Smooth muscle cell (in vitro differentiated cells): ENCODE data around the gene KRT7. TPM values are rescaled to one million over a fixed set of nuclear protein-coding genes. Genes with fewer than 3 reads are reported as not detected.

Source experiments
- DNase-seq: peaks from one replicate; lab custom pipeline; 2025; ENCODE audit not compliant: unreplicated experiment; lab: John Stamatoyannopoulos, UW
- H2AFZ ChIP-seq: fragments of 200-600 bp; sonication (generic); 2 replicates; pipeline ENCODE4 v1.6.0; 2016; ENCODE audit warnings: antibody characterized with exemption, low read depth, mild to moderate bottlenecking
- H3F3A ChIP-seq: fragments of 200-600 bp; sonication (generic); 2 replicates; pipeline ENCODE4 v1.6.0; 2017; ENCODE audit warnings: antibody characterized with exemption, low read depth
- H3K27ac ChIP-seq: fragments of 200-600 bp; sonication (generic); 2 replicates; pipeline ENCODE4 v1.5.1; 2016; ENCODE audit warnings: low read depth, mild to moderate bottlenecking
- H3K27me3 ChIP-seq: fragments of 200-600 bp; sonication (generic); 2 replicates; pipeline ENCODE4 v1.6.1; 2016; ENCODE audit warnings: low read depth, mild to moderate bottlenecking
- H3K36me3 ChIP-seq: fragments of 200-600 bp; sonication (generic); 2 replicates; pipeline ENCODE4 v1.5.1; 2016; ENCODE audit warnings: low read depth
- H3K4me1 ChIP-seq: fragments of 200-600 bp; sonication (generic); 2 replicates; pipeline ENCODE4 v1.5.1; 2016; ENCODE audit warnings: low read depth
- H3K4me2 ChIP-seq: fragments of 200-600 bp; sonication (generic); 2 replicates; pipeline ENCODE4 v1.6.0; 2016; ENCODE audit warnings: mild to moderate bottlenecking
- H3K4me3 ChIP-seq: fragments of 200-600 bp; sonication (generic); 2 replicates; pipeline ENCODE4 v1.5.1; 2016; ENCODE audit warnings: mild to moderate bottlenecking
- H3K79me2 ChIP-seq: fragments of 200-600 bp; sonication (generic); 2 replicates; pipeline ENCODE4 v1.6.0; 2016; ENCODE audit warnings: low read depth, mild to moderate bottlenecking
- H3K9ac ChIP-seq: fragments of 200-600 bp; sonication (generic); 2 replicates; pipeline ENCODE4 v1.6.0; 2016; ENCODE audit warnings: low read depth
- H3K9me3 ChIP-seq: fragments of 200-600 bp; sonication (generic); replicated peaks from 2 replicates; pipeline ENCODE4 v1.5.1; 2016; ENCODE audit warnings: low read depth
- H4K20me1 ChIP-seq: fragments of 200-600 bp; sonication (generic); 2 replicates; pipeline ENCODE4 v1.6.0; 2016; ENCODE audit warnings: low read depth
- CTCF ChIP-seq: fragments of 200-600 bp; sonication (generic); IDR thresholded peaks from 2 replicates; pipeline ENCODE4 v1.5.1; 2017; ENCODE audit warnings: borderline replicate concordance, mild to moderate bottlenecking, antibody characterized with exemption; ENCODE audit not compliant: insufficient read depth, poor library complexity, severe bottlenecking
- WGBS: methylation state at CpG from one replicate; pipeline ENCODE4 v1.1.7; 2016; ENCODE audit warnings: low lambda C conversion rate; 5-methylcytosine and 5-hydroxymethylcytosine counted together
- polyA plus RNA-seq: library from polyadenylated mRNA; unstranded; fragments of >200 nt; fragmentation: Nextera tagmentation; extraction: Ambion mirVana; gene quantifications from 2 replicates; pipeline ENCODE4 v1.2.1, GENCODE V29; 2016
- total RNA-seq: library from RNA; depleted of rRNA; stranded (reverse); fragments of >200 nt; gene quantifications from 2 replicates; pipeline ENCODE4 v1.2.3, GENCODE V29; 2014

The KRT7 gene
- total and polyA plus RNA-seq, 2 experiments from 2014 or later, result 190 to 214 TPM

DNA sequence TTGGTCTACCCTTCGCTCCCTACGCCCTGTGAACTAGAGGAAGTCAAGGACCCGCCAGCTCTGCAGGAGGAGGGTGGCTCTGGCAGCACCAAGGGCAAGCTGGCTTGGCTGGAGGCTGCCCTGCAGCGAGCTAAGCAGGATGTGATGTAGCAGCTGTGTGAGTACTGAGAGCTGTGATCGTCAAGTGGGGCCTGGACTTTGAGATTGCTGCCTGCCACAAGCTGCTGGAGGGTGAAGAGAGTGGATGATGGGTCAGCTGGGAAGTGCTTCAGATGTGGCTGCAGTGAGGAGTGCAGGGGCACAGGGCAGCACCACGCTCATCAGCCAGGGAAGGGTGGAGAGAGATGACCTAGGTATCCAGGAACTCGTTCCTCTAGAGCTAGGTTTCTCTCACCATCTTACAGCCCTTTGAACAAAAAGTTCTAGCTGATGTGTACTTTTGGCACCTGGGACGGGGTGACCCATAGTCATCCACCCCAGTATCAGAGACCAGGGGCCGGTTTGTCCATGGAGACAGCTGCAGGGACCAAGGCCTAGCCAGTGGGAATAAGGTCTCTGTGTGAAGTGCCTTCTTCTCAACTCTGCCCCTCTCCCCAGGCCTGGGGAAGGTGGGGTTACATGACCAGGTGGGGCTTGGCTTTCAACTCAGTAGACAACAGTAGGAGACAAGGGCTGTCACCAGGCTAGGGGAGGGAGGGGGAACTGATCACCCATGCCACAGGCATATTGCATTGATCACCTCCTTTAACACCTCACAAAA lies 44.6 kb downstream of the KRT7 start:
- peaks cover 10% of the 10 kb centered on the region for H3F3A ChIP-seq
- H2AFZ ChIP-seq, result no peak overlapping the region
- peaks cover 31% of the 10 kb centered on the region for H3K27me3 ChIP-seq
- TF ChIP-seq CTCF, result no peak
- no peak overlapping the region for H3K4me3 ChIP-seq
- 90% methylated on average over 8 of the region's 9 CpGs for WGBS
- no peak for DNase-seq
- no peak overlapping the region for H3K9ac ChIP-seq
- no peak overlapping the region for H3K4me2 ChIP-seq
- no peak overlapping the region for H3K27ac ChIP-seq
- no peaks in the 10 kb centered on the region for H4K20me1 ChIP-seq
- peaks cover 23% of the 10 kb centered on the region for H3K4me1 ChIP-seq
- no peaks in the 10 kb centered on the region for H3K79me2 ChIP-seq
- no peaks in the 10 kb centered on the region for H3K36me3 ChIP-seq
- no peaks in the 10 kb centered on the region for H3K9me3 ChIP-seq

DNA sequence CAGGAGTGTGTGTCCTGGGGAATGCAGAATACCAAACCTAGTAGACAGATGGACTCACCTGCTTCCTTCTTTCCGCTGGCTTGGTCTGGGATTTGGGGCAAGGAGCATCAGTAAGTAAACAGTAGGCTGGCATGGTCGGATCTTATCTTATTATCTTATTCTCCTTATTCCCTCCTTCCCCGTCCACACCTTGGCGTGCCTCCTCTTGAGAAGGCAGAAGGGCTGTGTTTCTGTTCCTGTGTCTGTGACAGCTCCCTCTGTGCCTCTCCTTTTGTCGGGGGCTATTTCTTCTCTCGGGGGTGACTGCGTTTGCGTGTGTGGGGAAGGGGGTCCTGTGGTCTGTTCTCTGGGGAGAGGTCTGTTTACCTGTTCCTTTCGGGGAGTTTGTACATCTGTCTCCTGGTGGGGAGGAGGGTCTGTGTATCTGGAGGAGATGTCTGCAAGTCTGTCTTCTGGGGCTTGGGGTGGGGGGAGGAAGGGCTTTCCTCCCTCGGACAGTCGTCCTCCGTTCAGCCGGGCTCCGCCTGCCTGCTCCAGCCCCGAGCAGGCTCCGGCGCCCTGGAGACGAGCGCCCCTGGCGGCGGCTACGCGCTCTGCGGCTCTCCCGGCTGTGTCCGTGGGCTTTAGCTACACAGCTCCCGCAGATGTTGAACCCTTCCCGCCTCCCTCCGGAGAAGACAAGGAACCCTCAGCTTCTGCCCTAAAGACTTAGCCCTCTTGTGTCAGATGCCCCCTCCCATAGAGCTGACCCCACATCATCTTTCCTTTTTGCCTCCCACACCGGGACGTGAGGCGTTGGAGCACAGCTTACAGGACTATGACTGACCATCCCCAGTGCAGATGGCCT lies 45.8 kb downstream of the KRT7 start:
- Histone ChIP-seq H3K9me3 (no peaks in the 10 kb centered on the region), H3K36me3 (no peaks in the 10 kb centered on the region), H3K4me2 (peak overlapping the region; percentile 73), H3K4me3 (peak overlapping the region; percentile 45), H3K79me2 (no peaks in the 10 kb centered on the region), H3K27ac (peak overlapping the region; percentile 87), H3K27me3 (peaks cover 20% of the 10 kb centered on the region), H3F3A (peaks cover 10% of the 10 kb centered on the region), H4K20me1 (no peaks in the 10 kb centered on the region), H2AFZ (no peak overlapping the region), H3K4me1 (peaks cover 23% of the 10 kb centered on the region), H3K9ac (peak overlapping the region; percentile 40)
- peak; percentile 42 for DNase-seq
- 43% methylated on average over 17 of the region's 32 CpGs for WGBS
- TF ChIP-seq CTCF, result peak; percentile 93

GRCh38 chr12:52279422-52280318 lies 46.6 kb downstream of the KRT7 start:
- Histone ChIP-seq H3K27ac (peak overlapping the region; percentile 87), H3K9ac (peak overlapping the region; percentile 63), H3F3A (peaks cover 10% of the 10 kb centered on the region), H3K79me2 (no peaks in the 10 kb centered on the region), H3K9me3 (no peaks in the 10 kb centered on the region), H3K27me3 (peaks cover 13% of the 10 kb centered on the region), H3K4me1 (peaks cover 23% of the 10 kb centered on the region), H3K36me3 (no peaks in the 10 kb centered on the region), H4K20me1 (no peaks in the 10 kb centered on the region), H3K4me2 (peak overlapping the region; percentile 26), H2AFZ (no peak overlapping the region), H3K4me3 (no peak overlapping the region)
- no peak for DNase-seq
- no peak for TF ChIP-seq CTCF
- 79% methylated on average over 14 of the region's 14 CpGs for WGBS
